GM12878 (cell line): ENCODE data around the gene FRYL. TPM values are rescaled to one million over a fixed set of nuclear protein-coding genes. Genes with fewer than 3 reads are reported as not detected.

Source experiments
- ATAC-seq: fragments of 200-7000 bp; cut with Tn5 transposase; 3 replicates; pipeline ENCODE4 v1.9.1; 2020; ENCODE audit warnings: mild to moderate bottlenecking, moderate library complexity
- BruUV-seq: library from RNA; stranded (reverse); fragments of 400-500 nt; replicated peaks from 2 replicates; lab custom pipeline; 2021; lab: Mats Ljungman, UMichigan
- CTCF ChIA-PET: fragments of 300-600 bp; sonication (Branson Sonifier 250); formaldehyde crosslinking; extraction: SDS; loops from one replicate; lab custom pipeline; 2021; ENCODE audit warnings: inconsistent platforms; lab: Yijun Ruan, JAX
- POLR2A ChIA-PET: fragments of 350-600 bp; formaldehyde crosslinking; extraction: SDS; loops from one replicate; lab custom pipeline; 2021; ENCODE audit warnings: inconsistent platforms; lab: Charles Lee
- RAD21 ChIA-PET: fragments of 300-600 bp; sonication (Branson Sonifier 250); formaldehyde crosslinking; loops from one replicate; lab custom pipeline; 2023; ENCODE audit warnings: antibody characterized with exemption; ENCODE audit not compliant: unreplicated experiment; lab: Charles Lee
- SMC1A ChIA-PET: fragments of 300-600 bp; sonication (Branson Sonifier 250); formaldehyde crosslinking; loops from one replicate; lab custom pipeline; 2023; ENCODE audit not compliant: unreplicated experiment, uncharacterized antibody; lab: Charles Lee
- DNase-seq: peaks from one replicate; pipeline ENCODE4 v3.0.0-alpha.2; 2011; ENCODE audit warnings: low read depth, low spot score
- FAIRE-seq: peaks from 3 replicates; lab custom pipeline; 2011; peaks lifted over from hg19 to GRCh38; lab: Jason Lieb, UNC
- H2AFZ ChIP-seq: 2 replicates; pipeline ENCODE4 v1.6.0; 2011; ENCODE audit warnings: low read depth, low read length, control low read depth; ENCODE audit not compliant: control insufficient read depth
- H3K27ac ChIP-seq: 2 replicates; pipeline ENCODE4 v1.5.1; 2011; ENCODE audit warnings: control low read depth; ENCODE audit not compliant: control insufficient read depth, insufficient read depth
- H3K27me3 ChIP-seq, 2 experiments: replicated peaks in 1 of 2; 2 replicates each; pipeline versions ENCODE4 v1.6.0 to v1.6.1; 2011; ENCODE audit warnings: low read length in 1 of 2; ENCODE audit not compliant: control insufficient read depth in 2 of 2, insufficient read depth in 2 of 2
- H3K36me3 ChIP-seq, 2 experiments: 2 replicates each; pipeline ENCODE4 v1.5.1; 2011; ENCODE audit warnings: low read length in 1 of 2; ENCODE audit not compliant: control insufficient read depth in 2 of 2, insufficient read depth in 2 of 2
- H3K4me1 ChIP-seq: 2 replicates; pipeline ENCODE4 v1.6.1; 2011; ENCODE audit warnings: mild to moderate bottlenecking, low read length, moderate library complexity, mixed read lengths; ENCODE audit not compliant: control insufficient read depth, insufficient read depth
- H3K4me2 ChIP-seq: 2 replicates; pipeline ENCODE4 v1.6.0; 2011; ENCODE audit warnings: control low read depth; ENCODE audit not compliant: control insufficient read depth, insufficient read depth
- H3K4me3 ChIP-seq: fragments of 200-600 bp; sonication (generic); 2 replicates; pipeline ENCODE4 v1.5.1; 2016
- H3K79me2 ChIP-seq: 2 replicates; pipeline ENCODE4 v1.6.0; 2011; ENCODE audit warnings: low read length; ENCODE audit not compliant: control insufficient read depth, insufficient read depth
- H3K9ac ChIP-seq: 2 replicates; pipeline ENCODE4 v1.8.0; 2011; ENCODE audit warnings: low read length, control low read depth, mixed read lengths; ENCODE audit not compliant: control insufficient read depth, insufficient read depth
- H3K9me3 ChIP-seq: replicated peaks from 3 replicates; pipeline ENCODE4 v1.5.1; 2011; ENCODE audit warnings: mild to moderate bottlenecking, low read length; ENCODE audit not compliant: control insufficient read depth, insufficient read depth
- H4K20me1 ChIP-seq: 2 replicates; pipeline ENCODE4 v1.6.0; 2011; ENCODE audit not compliant: control insufficient read depth, insufficient read depth
- BACH1 ChIP-seq: fragments of 450-650 bp; IDR thresholded peaks from 2 replicates; pipeline ENCODE4 v1.6.1; 2017; ENCODE audit warnings: mild to moderate bottlenecking, borderline replicate concordance
- BMI1 ChIP-seq: fragments of 450-650 bp; IDR thresholded peaks from 2 replicates; pipeline ENCODE4 v1.6.1; 2016; ENCODE audit warnings: mild to moderate bottlenecking, moderate library complexity, borderline replicate concordance
- EED ChIP-seq: sonication (generic); IDR thresholded peaks from 2 replicates; pipeline ENCODE4 v1.6.1; 2016; ENCODE audit warnings: antibody characterized with exemption, low read depth
- ELK1 ChIP-seq: IDR thresholded peaks from 2 replicates; pipeline ENCODE4 v1.6.1; 2012; ENCODE audit warnings: low read depth, low read length, improper control_type of control experiment
- HDAC6 ChIP-seq: fragments of 200-600 bp; sonication (generic); IDR thresholded peaks from one replicate; pipeline ENCODE4 v1.8.0; 2017; ENCODE audit warnings: antibody characterized with exemption; ENCODE audit not compliant: unreplicated experiment
- IRF5 ChIP-seq: fragments of 450-650 bp; IDR thresholded peaks from 2 replicates; pipeline ENCODE4 v1.6.1; 2017; ENCODE audit warnings: borderline replicate concordance
- KDM1A ChIP-seq: fragments of 200-600 bp; sonication (generic); IDR thresholded peaks from 2 replicates; pipeline ENCODE4 v1.6.1; 2016; ENCODE audit warnings: borderline replicate concordance
- MYC ChIP-seq: IDR thresholded peaks from 2 replicates; pipeline ENCODE4 v1.6.1; 2011; ENCODE audit warnings: mild to moderate bottlenecking, low read length, moderate library complexity, inconsistent platforms; ENCODE audit not compliant: insufficient read depth, insufficient replicate concordance, insufficient read length, severe bottlenecking
- NR2C2 ChIP-seq: IDR thresholded peaks from 2 replicates; pipeline ENCODE4 v1.6.1; 2011; ENCODE audit warnings: borderline replicate concordance, low read depth; ENCODE audit not compliant: control insufficient read depth, insufficient read length
- PAX8 ChIP-seq: fragments of 450-650 bp; IDR thresholded peaks from 2 replicates; pipeline ENCODE4 v1.6.1; 2017; ENCODE audit warnings: mild to moderate bottlenecking, moderate library complexity
- RB1 ChIP-seq: fragments of 450-650 bp; formaldehyde crosslinking; IDR thresholded peaks from 2 replicates; pipeline ENCODE4 v1.6.1; 2017; ENCODE audit warnings: mild to moderate bottlenecking, borderline replicate concordance
- YY1 ChIP-seq: IDR thresholded peaks from 2 replicates; pipeline ENCODE4 v1.6.1; 2011; ENCODE audit warnings: low read depth, mild to moderate bottlenecking, low read length
- ZBTB11 ChIP-seq: fragments of 450-650 bp; formaldehyde crosslinking; IDR thresholded peaks from 2 replicates; pipeline ENCODE4 v1.5.0; 2022; ENCODE audit warnings: mild to moderate bottlenecking, missing genetic modification characterization
- ZSCAN29 ChIP-seq: fragments of 450-650 bp; IDR thresholded peaks from 2 replicates; pipeline ENCODE4 v1.6.1; 2017; ENCODE audit warnings: mild to moderate bottlenecking, moderate library complexity
- WGBS: methylation state at CpG from one replicate; pipeline ENCODE4 v1.1.6; 2016; ENCODE audit warnings: low lambda C conversion rate; ENCODE audit not compliant: insufficient replicate concordance, insufficient coverage; ENCODE audit errors: missing lambda C conversion rate; 5-methylcytosine and 5-hydroxymethylcytosine counted together
- in situ Hi-C: fragments of 300-500 bp; cut with MboI; formaldehyde crosslinking; loops from 9 replicates; pipeline ENCODE4 v1.14.3; 2018; ENCODE audit warnings: mixed read lengths
- intact Hi-C: fragments of 100-400 bp; cut with micrococcal nuclease; formaldehyde crosslinking; loops from one replicate; pipeline ENCODE4 v1.14.2; 2022; ENCODE audit not compliant: unreplicated experiment
- polyA plus RNA-seq, 11 experiments: library from polyadenylated mRNA; depleted of rRNA in 4 of 11; unstranded in 6 of 11; stranded (reverse) in 5 of 11; fragments of >200 nt; fragmentation: Nextera tagmentation in 4 of 11; fragmentation: Illumina TruSeq in 1 of 11; extraction: Ambion mirVana in 4 of 11; extraction: Trizol in 1 of 11; gene quantifications; 1 replicate in 1 of 11; 2 replicates in 10 of 11; pipeline versions ENCODE4 v1.2.1 to v1.2.3, GENCODE V29; 2011 to 2016; ENCODE audit warnings: inconsistent platforms in 2 of 11, missing spikeins in 2 of 11, low read depth in 1 of 11
- total RNA-seq, 4 experiments: library from RNA; depleted of rRNA in 3 of 4; stranded (reverse); fragments of >200 nt in 3 of 4; fragmentation: Illumina TruSeq in 1 of 4; extraction: Trizol in 1 of 4; gene quantifications; 2 replicates each; pipeline versions ENCODE4 v1.2.1 to v1.2.3, GENCODE V29; 2013 to 2021
- TF ChIP-seq, protein P1 (sequence below): fragments of 450-650 bp; IDR thresholded peaks from 2 replicates; pipeline ENCODE4 v1.6.1; 2014; ENCODE audit warnings: mild to moderate bottlenecking
- TF ChIP-seq, protein P2 (sequence below): IDR thresholded peaks from 2 replicates; pipeline ENCODE4 v1.6.1; 2012; ENCODE audit warnings: low read depth, low read length, improper control_type of control experiment

FRYL gene
- total and polyA plus RNA-seq, 10 of the 15 experiments (the other 5 are each of a cell fraction or from before 2014, with no cell fraction given), result 10.3 to 50.6 (median 28.7) TPM

DNA sequence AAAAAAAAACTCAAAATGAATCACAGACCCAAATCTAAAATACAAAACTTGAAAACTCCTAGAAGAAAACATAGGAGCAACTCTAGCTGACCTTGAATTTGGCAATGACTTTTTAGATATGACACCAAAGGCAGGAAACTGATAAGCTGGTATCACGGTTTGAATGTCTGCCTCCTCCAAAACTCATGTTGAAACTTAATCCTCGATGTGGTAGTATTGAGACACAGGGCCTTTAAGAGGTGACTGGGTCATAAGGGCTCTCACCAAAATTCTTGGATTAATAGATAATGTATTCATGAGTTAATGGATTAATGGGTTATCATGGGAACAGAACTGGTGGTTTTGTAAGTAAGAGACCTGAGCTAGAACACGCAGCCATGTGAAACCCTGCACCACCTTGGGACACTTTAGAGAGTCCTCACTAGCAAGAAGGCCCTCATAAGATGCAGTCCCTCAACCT, 40.5 kb downstream of the FRYL start (continued):
- TF ChIP-seq YY1 (no peak), EED (no peak), RB1 (no peak), BACH1 (no peak), PAX8 (no peak), NR2C2 (no peak), KDM1A (no peak), ELK1 (no peak)
- TF ChIP-seq, protein P1, sequence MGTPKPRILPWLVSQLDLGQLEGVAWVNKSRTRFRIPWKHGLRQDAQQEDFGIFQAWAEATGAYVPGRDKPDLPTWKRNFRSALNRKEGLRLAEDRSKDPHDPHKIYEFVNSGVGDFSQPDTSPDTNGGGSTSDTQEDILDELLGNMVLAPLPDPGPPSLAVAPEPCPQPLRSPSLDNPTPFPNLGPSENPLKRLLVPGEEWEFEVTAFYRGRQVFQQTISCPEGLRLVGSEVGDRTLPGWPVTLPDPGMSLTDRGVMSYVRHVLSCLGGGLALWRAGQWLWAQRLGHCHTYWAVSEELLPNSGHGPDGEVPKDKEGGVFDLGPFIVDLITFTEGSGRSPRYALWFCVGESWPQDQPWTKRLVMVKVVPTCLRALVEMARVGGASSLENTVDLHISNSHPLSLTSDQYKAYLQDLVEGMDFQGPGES, result no peak
- TF ChIP-seq, protein P2, sequence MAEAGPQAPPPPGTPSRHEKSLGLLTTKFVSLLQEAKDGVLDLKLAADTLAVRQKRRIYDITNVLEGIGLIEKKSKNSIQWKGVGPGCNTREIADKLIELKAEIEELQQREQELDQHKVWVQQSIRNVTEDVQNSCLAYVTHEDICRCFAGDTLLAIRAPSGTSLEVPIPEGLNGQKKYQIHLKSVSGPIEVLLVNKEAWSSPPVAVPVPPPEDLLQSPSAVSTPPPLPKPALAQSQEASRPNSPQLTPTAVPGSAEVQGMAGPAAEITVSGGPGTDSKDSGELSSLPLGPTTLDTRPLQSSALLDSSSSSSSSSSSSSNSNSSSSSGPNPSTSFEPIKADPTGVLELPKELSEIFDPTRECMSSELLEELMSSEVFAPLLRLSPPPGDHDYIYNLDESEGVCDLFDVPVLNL, result no peak

GRCh38 chr4:48738856-48739255, 41.2 kb downstream of the FRYL start:
- POLR2A ChIA-PET, result no interaction called here
- CTCF ChIA-PET, result no interaction called here
- TF ChIP-seq IRF5 (no peak), BMI1 (no peak), HDAC6 (no peak), MYC (no peak), ZSCAN29 (no peak), ZBTB11 (CRISPR knock-in tag) (no peak)

More at GRCh38 chr4:48738856-48739255, 41.2 kb downstream of the FRYL start:
- H3K4me2 ChIP-seq, result no peak overlapping the region
- in situ Hi-C loops (no loop called here), intact Hi-C loops (no loop called here)
- DNase-seq (no peak), FAIRE-seq (no peak), ATAC-seq (no peak)
- H3K27me3 ChIP-seq, result no peaks in the 10 kb centered on the region
- no peak overlapping the region for H3K4me3 ChIP-seq
- no peaks in the 10 kb centered on the region for H4K20me1 ChIP-seq
- peaks cover 10% of the 10 kb centered on the region for H3K4me1 ChIP-seq
- ChIA-PET RAD21 (no interaction called here), SMC1A (no interaction called here)
- H3K79me2 ChIP-seq, result peaks cover 59% of the 10 kb centered on the region
- 98% methylated on average over 3 of the region's 3 CpGs for WGBS
- H3K9me3 ChIP-seq, result no peaks in the 10 kb centered on the region; the same call in 1 of the 3 replicates
- no peak overlapping the region for H2AFZ ChIP-seq
- no peaks in the 10 kb centered on the region for H3K36me3 ChIP-seq
- H3K27ac ChIP-seq, result no peak overlapping the region
- BruUV-seq, result no TSS peak
- no peak overlapping the region for H3K9ac ChIP-seq
